Thyroid gland (tissue), 4 donors: ENCODE data around the gene FAM78A.

Experiments used
- CTCF ChIP-seq, 6 experiments: fragments of 200-600 bp in 3 of 6; fragments of 450-650 bp in 3 of 6; sonication (generic) in 3 of 6; IDR thresholded peaks; one replicate each; pipeline ENCODE4 v1.5.1; 2016 to 2019; ENCODE audit warnings: antibody characterized with exemption in 6 of 6, mild to moderate bottlenecking in 2 of 6, inconsistent platforms in 1 of 6, moderate library complexity in 1 of 6
- POLR2A ChIP-seq, 2 donors: fragments of 450-650 bp; IDR thresholded peaks; one replicate each; pipeline ENCODE4 v1.6.1; 2017; ENCODE audit warnings: antibody characterized with exemption in 2 of 2, mild to moderate bottlenecking in 2 of 2, moderate library complexity in 1 of 2

GRCh38 chr9:131299346-131299960 lies 23.1 kb upstream of the FAM78A start:
- TF ChIP-seq POLR2A (IDR thresholded peaks at IDR 0.05), result no peak
- TF ChIP-seq CTCF (IDR thresholded peaks at IDR 0.05), result no peak
